Measurements from ENCODE around the gene TFAP2D. TPM values are rescaled to one million over a fixed set of nuclear protein-coding genes. Genes with fewer than 3 reads are reported as not detected.

Gene TFAP2D
- total and polyA plus RNA-seq, 2 of the 4 experiments (the other 2 are of a cell fraction) = not detected

DNA sequence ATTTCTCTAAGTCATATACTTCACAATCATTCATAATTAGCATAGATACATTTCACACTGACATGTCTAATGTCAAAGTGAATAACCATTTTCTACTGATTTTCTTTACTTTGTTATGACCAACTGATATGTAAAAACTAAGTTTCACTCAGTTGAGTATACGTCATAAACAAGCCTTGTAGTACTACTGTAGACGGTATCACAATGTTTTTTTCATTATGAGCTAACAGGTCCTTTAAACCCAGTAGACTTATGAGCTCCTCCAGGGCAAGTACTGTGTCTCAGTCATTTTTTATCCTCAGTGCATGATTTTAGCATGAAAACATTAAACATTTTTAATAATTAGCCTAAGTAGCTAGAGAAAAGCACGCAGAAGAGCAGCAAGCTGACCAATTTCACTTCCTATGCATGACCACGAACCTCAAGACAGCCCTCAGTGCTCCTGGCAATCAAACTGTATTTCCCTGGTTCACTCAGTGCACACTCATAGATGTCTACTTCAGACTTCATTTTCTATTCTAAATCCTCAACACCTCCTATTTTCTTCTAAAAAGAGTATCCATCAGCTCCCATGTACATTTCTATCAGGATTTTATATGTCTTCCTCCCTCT, 32.0 kb upstream of the TFAP2D start:
- H3K4ac ChIP-seq (ENCODE audit: low read depth, low read length) = no peak overlapping the region
- H2BK20ac ChIP-seq (ENCODE audit: low read depth, low read length) = no peak overlapping the region
- H4K91ac ChIP-seq (ENCODE audit: insufficient read depth, low read depth, low read length) = no peak overlapping the region
- no peak overlapping the region for H3K4me3 ChIP-seq (ENCODE audit: insufficient read depth, low read depth, low read length)
- no peak overlapping the region for H3K56ac ChIP-seq (ENCODE audit: extremely low read depth, insufficient read depth, low read length)
- H2AK9ac ChIP-seq (replicated peaks; ENCODE audit: low read depth, low read length, poor library complexity) = no peak overlapping the region
- no peak overlapping the region for H2AFZ ChIP-seq (replicated peaks; ENCODE audit: low read length, poor library complexity)
- H3K14ac ChIP-seq (replicated peaks; ENCODE audit: low read depth, low read length) = no peak overlapping the region
- H4K5ac ChIP-seq (ENCODE audit: low read depth, low read length) = no peak overlapping the region
- no peak overlapping the region for H2BK120ac ChIP-seq (ENCODE audit: low read depth, low read length)
- POLR2A ChIA-PET (ENCODE audit: unreplicated experiment) = no interaction called here
- dilution Hi-C loops (cut with HindIII; ENCODE audit: low sequenced_read_pairs, unreplicated experiment) = no loop called here
- H3K9ac ChIP-seq (ENCODE audit: low read depth, low read length) = no peak overlapping the region
- no peak overlapping the region for H3K4me2 ChIP-seq (ENCODE audit: low read depth, low read length)
- TF ChIP-seq MXI1 (IDR thresholded peaks at IDR 0.05; ENCODE audit: borderline replicate concordance, low read depth, low read length) = no peak
- no peak for TF ChIP-seq BHLHE40 (IDR thresholded peaks at IDR 0.05; ENCODE audit: low read depth, low read length)
- TF ChIP-seq FOS (IDR thresholded peaks at IDR 0.05; ENCODE audit: low read depth, low read length) = no peak
- no peak for TF ChIP-seq SMC3 (IDR thresholded peaks at IDR 0.05; ENCODE audit: low read depth, low read length)
- no peak for TF ChIP-seq CEBPB (IDR thresholded peaks at IDR 0.05; ENCODE audit: low read depth, low read length)
- no peak for TF ChIP-seq POLR2A (IDR thresholded peaks at IDR 0.05; ENCODE audit: low read depth, low read length)
- TF ChIP-seq CHD1 (IDR thresholded peaks at IDR 0.05; ENCODE audit: low read depth, low read length) = no peak
- TF ChIP-seq MAZ (IDR thresholded peaks at IDR 0.05; ENCODE audit: borderline replicate concordance, low read depth, low read length) = no peak
- TF ChIP-seq RAD21 (IDR thresholded peaks at IDR 0.05; ENCODE audit: low read length) = no peak
- TF ChIP-seq, protein P1, sequence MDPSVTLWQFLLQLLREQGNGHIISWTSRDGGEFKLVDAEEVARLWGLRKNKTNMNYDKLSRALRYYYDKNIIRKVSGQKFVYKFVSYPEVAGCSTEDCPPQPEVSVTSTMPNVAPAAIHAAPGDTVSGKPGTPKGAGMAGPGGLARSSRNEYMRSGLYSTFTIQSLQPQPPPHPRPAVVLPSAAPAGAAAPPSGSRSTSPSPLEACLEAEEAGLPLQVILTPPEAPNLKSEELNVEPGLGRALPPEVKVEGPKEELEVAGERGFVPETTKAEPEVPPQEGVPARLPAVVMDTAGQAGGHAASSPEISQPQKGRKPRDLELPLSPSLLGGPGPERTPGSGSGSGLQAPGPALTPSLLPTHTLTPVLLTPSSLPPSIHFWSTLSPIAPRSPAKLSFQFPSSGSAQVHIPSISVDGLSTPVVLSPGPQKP (IDR thresholded peaks at IDR 0.05; ENCODE audit: borderline replicate concordance, low read depth, low read length) = no peak
- no peak for TF ChIP-seq RCOR1 (IDR thresholded peaks at IDR 0.05; ENCODE audit: insufficient replicate concordance, low read length)
- TF ChIP-seq CTCF (conservative IDR thresholded peaks at IDR 0.05; ENCODE audit: low read depth, low read length) = no peak
- no peak for TF ChIP-seq RFX5 (IDR thresholded peaks at IDR 0.05; ENCODE audit: low read depth, low read length)
- no peak for TF ChIP-seq MAFK (IDR thresholded peaks at IDR 0.05; ENCODE audit: low read depth, low read length)
- TF ChIP-seq NFE2L2 (IDR thresholded peaks at IDR 0.05; ENCODE audit: low read depth, low read length) = no peak
- TF ChIP-seq, protein P2, sequence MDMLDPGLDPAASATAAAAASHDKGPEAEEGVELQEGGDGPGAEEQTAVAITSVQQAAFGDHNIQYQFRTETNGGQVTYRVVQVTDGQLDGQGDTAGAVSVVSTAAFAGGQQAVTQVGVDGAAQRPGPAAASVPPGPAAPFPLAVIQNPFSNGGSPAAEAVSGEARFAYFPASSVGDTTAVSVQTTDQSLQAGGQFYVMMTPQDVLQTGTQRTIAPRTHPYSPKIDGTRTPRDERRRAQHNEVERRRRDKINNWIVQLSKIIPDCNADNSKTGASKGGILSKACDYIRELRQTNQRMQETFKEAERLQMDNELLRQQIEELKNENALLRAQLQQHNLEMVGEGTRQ (IDR thresholded peaks at IDR 0.05; ENCODE audit: low read depth, low read length) = no peak
- no peaks in the 10 kb centered on the region for H3K79me1 ChIP-seq (ENCODE audit: low read depth in 1 of 2, low read length in 2 of 2)
- no peaks in the 10 kb centered on the region for H4K20me1 ChIP-seq (ENCODE audit: insufficient read depth, low read length)
- no peak overlapping the region for H3K27ac ChIP-seq (ENCODE audit: insufficient read depth, low read length)
- CTCF ChIA-PET = no interaction called here
- no peak overlapping the region for H3K23ac ChIP-seq (ENCODE audit: low read depth, low read length)
- BruUV-seq (replicated peaks) = no TSS peak
- no peak overlapping the region for H3K18ac ChIP-seq (ENCODE audit: low read depth, low read length)
- H3K9me1 ChIP-seq (ENCODE audit: insufficient read depth, low read length) = no peaks in the 10 kb centered on the region
- H4K8ac ChIP-seq (ENCODE audit: low read depth in 2 of 2, low read length in 2 of 2) = no peak overlapping the region
- in situ Hi-C loops (cut with MboI; ENCODE audit: low sequenced_read_pairs) = no loop called here
- no peak for ATAC-seq (ENCODE audit: low read depth)
- no peaks in the 10 kb centered on the region for H3K4me1 ChIP-seq (ENCODE audit: control insufficient read depth, insufficient read depth, low read length)
- intact Hi-C loops (cut with micrococcal nuclease) = no loop called here
- no peaks in the 10 kb centered on the region for H3K9me3 ChIP-seq (ENCODE audit: control insufficient read depth, insufficient read depth, low read length)
- H3K27me3 ChIP-seq (ENCODE audit: control insufficient read depth, insufficient read depth, low read length) = no peaks in the 10 kb centered on the region
- H2AK5ac ChIP-seq (ENCODE audit: low read depth, low read length) = no peak overlapping the region
- DNase-seq = no peak
- no peak overlapping the region for H2BK15ac ChIP-seq (ENCODE audit: low read depth, low read length)
- WGBS, 2 experiments (ENCODE audit: extremely low coverage in 2 of 2, insufficient read length in 1 of 2) = 6% methylated on average over 2 of the region's 4 CpGs; no CpG with 5 or more reads in 1 of the 2 experiments
- H3K36me3 ChIP-seq (ENCODE audit: control insufficient read depth, insufficient read depth, low read length) = no peaks in the 10 kb centered on the region
- H2BK5ac ChIP-seq (ENCODE audit: low read depth, low read length, poor library complexity, severe bottlenecking) = no peak overlapping the region
